ENCODE results near the gene DDRGK1. TPM values are rescaled to one million over a fixed set of nuclear protein-coding genes. Genes with fewer than 3 reads are reported as not detected.
A peak's percentile ranks its signal among the peaks of the same experiment; 100 is the strongest.

DDRGK1 gene
- total and polyA plus RNA-seq, 2 experiments from 2014 or later: 92.9 to 154 TPM

DNA sequence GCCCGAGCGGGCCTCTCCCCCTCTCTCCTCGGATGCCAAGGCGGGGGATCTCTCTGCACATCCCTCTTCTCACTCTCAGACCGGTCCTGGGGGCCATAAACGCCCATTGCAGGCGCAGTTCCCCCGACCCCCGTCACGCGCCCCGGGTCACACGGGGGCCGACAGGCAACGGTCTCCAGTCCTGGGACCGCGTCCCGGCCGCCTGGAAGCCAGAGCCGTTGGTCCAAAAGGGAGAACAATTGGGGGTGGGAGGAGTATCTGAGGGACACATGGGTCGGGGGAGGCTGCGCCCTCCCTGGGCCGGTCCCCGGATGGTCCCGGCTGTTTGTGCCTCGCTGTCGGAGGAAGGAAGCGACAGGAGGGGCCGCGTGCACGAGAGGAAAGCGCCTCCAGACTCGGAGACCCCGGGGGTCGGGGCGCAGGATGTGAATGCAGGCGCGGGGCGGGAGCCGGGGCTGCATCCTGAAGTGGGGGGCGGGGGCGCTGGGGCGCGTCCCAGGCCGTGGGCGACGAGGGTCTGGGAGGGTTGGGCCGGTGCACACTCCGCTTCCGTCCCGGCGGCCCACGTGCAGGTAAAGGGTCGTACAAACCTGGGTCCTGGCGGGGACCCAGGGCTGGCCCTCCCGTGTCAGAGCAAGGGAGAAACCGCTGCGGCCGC lies 33.6 kb upstream of the DDRGK1 start:
- Histone ChIP-seq H3K27ac (no peak overlapping the region), H3K4me2 (peak overlapping the region; percentile 99), H3K79me2 (no peaks in the 10 kb centered on the region), H3K27me3 (peaks cover 53% of the 10 kb centered on the region), H3K4me3 (peak overlapping the region; percentile 94), H2AFZ (peak overlapping the region; percentile 94), H3K9me2 (replicated peaks; ENCODE audit: insufficient read depth) (no peaks in the 10 kb centered on the region), H3K36me3 (replicated peaks; ENCODE audit: insufficient read depth, low read depth) (no peaks in the 10 kb centered on the region), H3K9me3 (ENCODE audit: low read depth) (no peaks in the 10 kb centered on the region), H3K4me1 (ENCODE audit: insufficient read depth) (no peaks in the 10 kb centered on the region), H4K20me1 (ENCODE audit: insufficient read depth, poor library complexity, severe bottlenecking) (no peaks in the 10 kb centered on the region)
- no peak for DNase-seq (ENCODE audit: low spot score)
- TF ChIP-seq EZH2 (IDR thresholded peaks at IDR 0.05; ENCODE audit: borderline replicate concordance) (peak; percentile 69), EZH2phosphoT487 (IDR thresholded peaks at IDR 0.05; ENCODE audit: low read depth, severe bottlenecking, unreplicated experiment) (peak; percentile 7)
- TF ChIP-seq, protein P1, sequence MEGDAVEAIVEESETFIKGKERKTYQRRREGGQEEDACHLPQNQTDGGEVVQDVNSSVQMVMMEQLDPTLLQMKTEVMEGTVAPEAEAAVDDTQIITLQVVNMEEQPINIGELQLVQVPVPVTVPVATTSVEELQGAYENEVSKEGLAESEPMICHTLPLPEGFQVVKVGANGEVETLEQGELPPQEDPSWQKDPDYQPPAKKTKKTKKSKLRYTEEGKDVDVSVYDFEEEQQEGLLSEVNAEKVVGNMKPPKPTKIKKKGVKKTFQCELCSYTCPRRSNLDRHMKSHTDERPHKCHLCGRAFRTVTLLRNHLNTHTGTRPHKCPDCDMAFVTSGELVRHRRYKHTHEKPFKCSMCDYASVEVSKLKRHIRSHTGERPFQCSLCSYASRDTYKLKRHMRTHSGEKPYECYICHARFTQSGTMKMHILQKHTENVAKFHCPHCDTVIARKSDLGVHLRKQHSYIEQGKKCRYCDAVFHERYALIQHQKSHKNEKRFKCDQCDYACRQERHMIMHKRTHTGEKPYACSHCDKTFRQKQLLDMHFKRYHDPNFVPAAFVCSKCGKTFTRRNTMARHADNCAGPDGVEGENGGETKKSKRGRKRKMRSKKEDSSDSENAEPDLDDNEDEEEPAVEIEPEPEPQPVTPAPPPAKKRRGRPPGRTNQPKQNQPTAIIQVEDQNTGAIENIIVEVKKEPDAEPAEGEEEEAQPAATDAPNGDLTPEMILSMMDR (IDR thresholded peaks at IDR 0.05; ENCODE audit: poor library complexity): no peak
- 4% methylated on average over 40 of the region's 59 CpGs for whole genome bisulfite sequencing (ENCODE audit: low lambda C conversion rate, missing lambda C conversion rate)

GRCh38 chr20:3237011-3237957 lies 32.8 kb upstream of the DDRGK1 start:
- Histone ChIP-seq H3K9me3 (ENCODE audit: low read depth) (no peaks in the 10 kb centered on the region), H3K9me2 (replicated peaks; ENCODE audit: insufficient read depth) (no peaks in the 10 kb centered on the region), H3K4me2 (peak overlapping the region; percentile 99), H3K4me3 (no peak overlapping the region), H3K79me2 (no peaks in the 10 kb centered on the region), H3K36me3 (replicated peaks; ENCODE audit: insufficient read depth, low read depth) (no peaks in the 10 kb centered on the region), H2AFZ (no peak overlapping the region), H4K20me1 (ENCODE audit: insufficient read depth, poor library complexity, severe bottlenecking) (no peaks in the 10 kb centered on the region), H3K27me3 (peaks cover 53% of the 10 kb centered on the region), H3K4me1 (ENCODE audit: insufficient read depth) (no peaks in the 10 kb centered on the region), H3K27ac (no peak overlapping the region)
- no peak for TF ChIP-seq EZH2phosphoT487 (IDR thresholded peaks at IDR 0.05; ENCODE audit: low read depth, severe bottlenecking, unreplicated experiment)
- TF ChIP-seq, protein P1 (IDR thresholded peaks at IDR 0.05; ENCODE audit: poor library complexity): no peak
- TF ChIP-seq EZH2 (IDR thresholded peaks at IDR 0.05; ENCODE audit: borderline replicate concordance): no peak
- 63% methylated on average over 25 of the region's 25 CpGs for WGBS (ENCODE audit: low lambda C conversion rate, missing lambda C conversion rate)
- no peak for DNase-seq (ENCODE audit: low spot score)

DNA sequence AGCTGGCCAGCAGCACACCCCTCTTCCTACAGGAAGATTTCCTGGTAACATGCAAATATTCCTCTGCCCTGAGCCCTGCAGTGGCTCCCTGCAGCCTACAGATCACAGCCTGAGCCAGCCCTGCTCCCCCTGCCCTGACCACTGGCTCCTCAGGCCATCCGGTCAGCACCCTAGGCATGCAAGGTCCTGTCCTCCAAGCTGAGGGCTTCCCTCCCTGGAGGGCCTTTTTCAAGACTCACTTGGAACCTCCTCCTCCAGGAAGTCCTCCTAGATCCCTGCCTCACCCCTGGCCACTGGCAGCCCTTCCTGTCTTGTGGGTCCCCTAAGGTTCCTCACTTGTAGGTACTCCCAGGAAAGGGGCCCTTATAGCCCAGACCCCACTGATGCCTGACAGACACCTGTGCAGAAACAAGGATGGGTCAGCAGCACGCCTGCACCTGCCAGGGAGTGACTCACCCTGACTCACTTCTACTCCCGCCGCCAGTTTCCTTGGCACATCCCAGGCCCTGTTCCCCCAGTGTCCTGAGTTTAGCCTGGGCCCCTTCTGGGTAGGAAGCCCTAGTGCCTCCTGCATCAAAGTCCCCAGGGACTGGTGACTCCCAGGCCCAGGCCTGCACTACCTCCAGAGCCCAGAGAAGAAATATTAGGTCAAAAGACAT lies 31.3 kb upstream of the DDRGK1 start:
- peaks cover 47% of the 10 kb centered on the region for H3K27me3 ChIP-seq
- WGBS (ENCODE audit: low lambda C conversion rate, missing lambda C conversion rate): 78% methylated on average over 4 of the region's 4 CpGs
- TF ChIP-seq EZH2phosphoT487 (IDR thresholded peaks at IDR 0.05; ENCODE audit: low read depth, severe bottlenecking, unreplicated experiment) (no peak), EZH2 (IDR thresholded peaks at IDR 0.05; ENCODE audit: borderline replicate concordance) (no peak)
- TF ChIP-seq, protein P1 (IDR thresholded peaks at IDR 0.05; ENCODE audit: poor library complexity): no peak

More for the DNA sequence above, 31.3 kb upstream of the DDRGK1 start:
- H3K9me2 ChIP-seq (replicated peaks; ENCODE audit: insufficient read depth): no peaks in the 10 kb centered on the region
- DNase-seq (ENCODE audit: low spot score): no peak
- no peaks in the 10 kb centered on the region for H3K79me2 ChIP-seq
- H3K27ac ChIP-seq: no peak overlapping the region
- H3K4me2 ChIP-seq: no peak overlapping the region
- H3K4me3 ChIP-seq: no peak overlapping the region
- no peaks in the 10 kb centered on the region for H4K20me1 ChIP-seq (ENCODE audit: insufficient read depth, poor library complexity, severe bottlenecking)
- H3K4me1 ChIP-seq (ENCODE audit: insufficient read depth): no peaks in the 10 kb centered on the region
- H2AFZ ChIP-seq: no peak overlapping the region
- no peaks in the 10 kb centered on the region for H3K36me3 ChIP-seq (replicated peaks; ENCODE audit: insufficient read depth, low read depth)
- no peaks in the 10 kb centered on the region for H3K9me3 ChIP-seq (ENCODE audit: low read depth)
